Upper lobe of right lung (tissue), 1 donor: ENCODE data around the gene PHKA2. TPM values are rescaled to one million over a fixed set of nuclear protein-coding genes. Genes with fewer than 3 reads are reported as not detected.
"Not testable (repeated sequence)": the region's sequence is repeated elsewhere in the genome, so short reads cannot be mapped to it uniquely, and the experiment has no call there.

Experiments
- ATAC-seq: fragments of 200-7000 bp; cut with Tn5 transposase; one replicate; pipeline ENCODE4 v1.9.1; 2020; ENCODE audit warnings: mild to moderate bottlenecking, moderate library complexity
- DNase-seq: peaks from one replicate; pipeline ENCODE4 v3.0.0-alpha.2; 2020
- H3K27ac ChIP-seq: fragments of 200-600 bp; one replicate; pipeline ENCODE4 v1.8.0; 2022
- H3K27me3 ChIP-seq: fragments of 200-600 bp; one replicate; pipeline ENCODE4 v1.8.0; 2022; ENCODE audit warnings: mild to moderate bottlenecking
- H3K36me3 ChIP-seq: fragments of 200-600 bp; one replicate; pipeline ENCODE4 v1.8.0; 2022
- H3K4me1 ChIP-seq: fragments of 200-600 bp; one replicate; pipeline ENCODE4 v1.8.0; 2022
- H3K4me3 ChIP-seq: fragments of 200-600 bp; one replicate; pipeline ENCODE4 v1.8.0; 2022; ENCODE audit warnings: mild to moderate bottlenecking
- H3K9me3 ChIP-seq: fragments of 200-600 bp; one replicate; pipeline ENCODE4 v1.8.0; 2022
- intact Hi-C: fragments of 100-400 bp; cut with DNase I; formaldehyde crosslinking; loops from one replicate; pipeline ENCODE4 v1.11.0; 2022
- total RNA-seq: library from RNA; stranded (reverse); fragmentation: NEBNext Ultra II Directional; extraction: Animal tissue kit (Norgen Biotek cat#: 25700); gene quantifications from one replicate; pipeline ENCODE4 v1.2.1, GENCODE V29; 2021
- TF ChIP-seq, protein P1 (sequence below): fragments of 200-600 bp; IDR thresholded peaks from one replicate; pipeline ENCODE4 v1.8.0; 2022; ENCODE audit warnings: antibody characterized with exemption
- donor health status: DM: no; HTN: yes; CAD: no; lungs with severe emphysema.

Gene PHKA2
- total RNA-seq, 1 donor from 2014 or later: 25.5 TPM

- Histone ChIP-seq H3K27ac (no peak overlapping the region), H3K4me1 (no peaks in the 10 kb centered on the region), H3K4me3 (no peak overlapping the region), H3K9me3 (no peaks in the 10 kb centered on the region), H3K36me3 (no peaks in the 10 kb centered on the region), H3K27me3 (no peaks in the 10 kb centered on the region)
- peak; percentile 36 for ATAC-seq
- intact Hi-C loops: no loop called here
- no peak for DNase-seq
- TF ChIP-seq, protein P1, sequence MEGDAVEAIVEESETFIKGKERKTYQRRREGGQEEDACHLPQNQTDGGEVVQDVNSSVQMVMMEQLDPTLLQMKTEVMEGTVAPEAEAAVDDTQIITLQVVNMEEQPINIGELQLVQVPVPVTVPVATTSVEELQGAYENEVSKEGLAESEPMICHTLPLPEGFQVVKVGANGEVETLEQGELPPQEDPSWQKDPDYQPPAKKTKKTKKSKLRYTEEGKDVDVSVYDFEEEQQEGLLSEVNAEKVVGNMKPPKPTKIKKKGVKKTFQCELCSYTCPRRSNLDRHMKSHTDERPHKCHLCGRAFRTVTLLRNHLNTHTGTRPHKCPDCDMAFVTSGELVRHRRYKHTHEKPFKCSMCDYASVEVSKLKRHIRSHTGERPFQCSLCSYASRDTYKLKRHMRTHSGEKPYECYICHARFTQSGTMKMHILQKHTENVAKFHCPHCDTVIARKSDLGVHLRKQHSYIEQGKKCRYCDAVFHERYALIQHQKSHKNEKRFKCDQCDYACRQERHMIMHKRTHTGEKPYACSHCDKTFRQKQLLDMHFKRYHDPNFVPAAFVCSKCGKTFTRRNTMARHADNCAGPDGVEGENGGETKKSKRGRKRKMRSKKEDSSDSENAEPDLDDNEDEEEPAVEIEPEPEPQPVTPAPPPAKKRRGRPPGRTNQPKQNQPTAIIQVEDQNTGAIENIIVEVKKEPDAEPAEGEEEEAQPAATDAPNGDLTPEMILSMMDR: peak; percentile 37
Measured at GRCh38 chrX:19017271-19017670, 33.4 kb upstream of the PHKA2 start.

DNA sequence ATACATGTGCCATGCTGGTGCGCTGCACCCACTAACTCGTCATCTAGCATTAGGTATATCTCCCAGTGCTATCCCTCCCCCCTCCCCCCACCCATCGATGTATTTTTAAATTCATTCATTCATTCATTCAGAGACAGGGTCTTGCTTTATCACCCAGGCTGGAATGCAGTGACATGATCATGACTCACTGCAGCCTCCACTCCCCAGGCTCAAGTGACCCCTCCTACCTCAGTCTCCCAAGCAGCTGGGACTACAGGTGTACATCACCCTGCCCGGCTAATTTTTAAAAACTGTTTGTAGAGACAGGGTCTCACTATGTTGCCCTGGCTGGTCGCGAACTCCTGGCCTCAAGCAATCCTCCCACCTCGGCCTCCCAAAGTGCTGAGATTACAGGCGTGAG, 32.7 kb upstream of the PHKA2 start:
- H3K4me1 ChIP-seq, ATAC-seq, intact Hi-C loops, H3K4me3 ChIP-seq, H3K27ac ChIP-seq, H3K27me3 ChIP-seq, DNase-seq, H3K36me3 ChIP-seq, H3K9me3 ChIP-seq: not testable (repeated sequence)

GRCh38 chrX:19007868-19008267, 24.0 kb upstream of the PHKA2 start:
- no peak for ATAC-seq
- Histone ChIP-seq H3K4me3 (no peak overlapping the region), H3K4me1 (no peaks in the 10 kb centered on the region), H3K9me3 (no peaks in the 10 kb centered on the region), H3K36me3 (no peaks in the 10 kb centered on the region), H3K27me3 (no peaks in the 10 kb centered on the region), H3K27ac (no peak overlapping the region)
- TF ChIP-seq, protein P1: no peak
- no peak for DNase-seq
- intact Hi-C loops: no loop called here

DNA sequence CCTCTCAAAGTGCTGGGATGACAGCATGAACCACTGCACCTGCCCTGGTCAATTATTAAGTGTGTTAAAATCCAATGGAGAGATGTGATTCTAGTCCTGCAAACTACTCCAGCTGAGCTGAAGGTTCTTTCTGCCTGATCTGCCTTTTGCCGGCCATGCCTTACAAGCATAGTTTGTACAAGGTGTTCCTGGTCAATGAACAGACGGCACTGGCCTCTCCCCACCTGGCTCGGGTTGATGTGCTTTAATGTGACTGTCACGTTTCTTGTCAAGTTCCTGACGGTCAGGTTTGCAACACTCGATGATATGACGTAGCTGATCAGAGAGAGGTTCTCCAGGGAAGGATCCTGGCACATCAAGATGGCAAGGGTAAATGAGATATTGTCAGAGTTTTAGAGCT, 23.1 kb upstream of the PHKA2 start:
- Histone ChIP-seq H3K4me3 (no peak overlapping the region), H3K36me3 (no peaks in the 10 kb centered on the region), H3K4me1 (no peaks in the 10 kb centered on the region), H3K27me3 (no peaks in the 10 kb centered on the region), H3K9me3 (no peaks in the 10 kb centered on the region), H3K27ac (no peak overlapping the region)
- intact Hi-C loops: no loop called here
- TF ChIP-seq, protein P1: no peak
- no peak for ATAC-seq
- DNase-seq: no peak

- DNase-seq (no peak), ATAC-seq (no peak)
- Histone ChIP-seq H3K27me3 (no peaks in the 10 kb centered on the region), H3K9me3 (no peaks in the 10 kb centered on the region), H3K27ac (no peak overlapping the region), H3K4me1 (no peaks in the 10 kb centered on the region), H3K36me3 (no peaks in the 10 kb centered on the region), H3K4me3 (no peak overlapping the region)
- TF ChIP-seq, protein P1: no peak
- intact Hi-C loops: no loop called here
Measured at GRCh38 chrX:19005909-19006308, 22.0 kb upstream of the PHKA2 start.

DNA sequence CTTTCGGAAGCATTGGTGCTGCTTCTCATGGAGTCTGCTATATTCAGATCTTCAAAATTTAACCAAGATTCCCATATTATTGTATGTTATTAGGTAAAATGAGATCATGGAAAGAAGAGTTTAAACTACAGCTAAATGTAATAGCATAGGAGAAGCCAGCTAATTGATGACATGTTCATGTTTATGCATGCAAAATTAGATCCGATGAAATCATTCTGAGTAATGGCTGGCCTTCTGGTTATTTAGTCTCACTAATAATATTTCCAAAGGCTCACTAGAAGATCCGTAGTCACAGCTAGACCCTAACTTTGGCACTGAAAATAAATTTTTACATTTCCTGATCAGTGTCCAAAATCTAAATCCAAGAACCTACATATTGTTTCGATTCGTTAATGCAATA, 19.8 kb upstream of the PHKA2 start:
- TF ChIP-seq, protein P1: no peak
- Histone ChIP-seq H3K4me3 (no peak overlapping the region), H3K9me3 (no peaks in the 10 kb centered on the region), H3K4me1 (no peaks in the 10 kb centered on the region), H3K36me3 (no peaks in the 10 kb centered on the region), H3K27me3 (no peaks in the 10 kb centered on the region), H3K27ac (no peak overlapping the region)
- ATAC-seq: no peak
- intact Hi-C loops: no loop called here
- no peak for DNase-seq
